Glutamatergic neuron (in vitro differentiated cells): ENCODE data around the gene IFNB1. TPM values are rescaled to one million over a fixed set of nuclear protein-coding genes. Genes with fewer than 3 reads are reported as not detected.

Experiments
- DNase-seq: peaks from one replicate; pipeline ENCODE4 v3.0.0; 2022
- H3K27ac Mint-ChIP-seq: one replicate; pipeline ENCODE4 v1.8.0; 2020; ENCODE audit warnings: mild to moderate bottlenecking, mixed read lengths, inconsistent platforms; ENCODE audit not compliant: unreplicated experiment
- H3K27me3 Mint-ChIP-seq: one replicate; pipeline ENCODE4 v1.8.0; 2020; ENCODE audit warnings: mild to moderate bottlenecking, moderate library complexity, mixed read lengths, inconsistent platforms; ENCODE audit not compliant: unreplicated experiment
- H3K36me3 Mint-ChIP-seq: one replicate; pipeline ENCODE4 v1.8.0; 2020; ENCODE audit warnings: mild to moderate bottlenecking, mixed read lengths, inconsistent platforms; ENCODE audit not compliant: unreplicated experiment
- H3K4me1 Mint-ChIP-seq: one replicate; pipeline ENCODE4 v1.8.0; 2020; ENCODE audit warnings: mild to moderate bottlenecking, low read depth, mixed read lengths, inconsistent platforms; ENCODE audit not compliant: unreplicated experiment
- H3K4me3 Mint-ChIP-seq: one replicate; pipeline ENCODE4 v1.8.0; 2020; ENCODE audit warnings: mild to moderate bottlenecking, mixed read lengths, inconsistent platforms; ENCODE audit not compliant: unreplicated experiment
- H3K9me3 Mint-ChIP-seq: one replicate; pipeline ENCODE4 v1.8.0; 2020; ENCODE audit warnings: mild to moderate bottlenecking, moderate library complexity, mixed read lengths, inconsistent platforms; ENCODE audit not compliant: unreplicated experiment
- long read RNA-seq: library from polyadenylated mRNA; unstranded; transcript quantifications from one replicate; pipeline ENCODE4 v2.0.0, GENCODE V29; 2020; ENCODE audit not compliant: unreplicated experiment
- total RNA-seq: library from RNA; stranded (reverse); fragmentation: NEBNext Ultra II Directional; extraction: Animal tissue kit (Norgen Biotek cat#: 25700); gene quantifications from one replicate; pipeline ENCODE4 v1.2.1, GENCODE V29; 2021; ENCODE audit not compliant: unreplicated experiment
- TF ChIP-seq, protein P1 (sequence below): fragments of 200-600 bp; sonication (generic); IDR thresholded peaks from one replicate; pipeline ENCODE4 v1.5.0; 2021; ENCODE audit not compliant: partially characterized antibody, unreplicated experiment

IFNB1 gene
- not detected for total RNA-seq
- long read RNA-seq = 0 reads

- H3K27ac Mint-ChIP-seq = no peak within 1 kb of the TSS
- H3K9me3 Mint-ChIP-seq = no peaks in the 10 kb centered on the region
- DNase-seq = no peak
- H3K4me3 Mint-ChIP-seq = no peak within 1 kb of the TSS
- TF ChIP-seq, protein P1, sequence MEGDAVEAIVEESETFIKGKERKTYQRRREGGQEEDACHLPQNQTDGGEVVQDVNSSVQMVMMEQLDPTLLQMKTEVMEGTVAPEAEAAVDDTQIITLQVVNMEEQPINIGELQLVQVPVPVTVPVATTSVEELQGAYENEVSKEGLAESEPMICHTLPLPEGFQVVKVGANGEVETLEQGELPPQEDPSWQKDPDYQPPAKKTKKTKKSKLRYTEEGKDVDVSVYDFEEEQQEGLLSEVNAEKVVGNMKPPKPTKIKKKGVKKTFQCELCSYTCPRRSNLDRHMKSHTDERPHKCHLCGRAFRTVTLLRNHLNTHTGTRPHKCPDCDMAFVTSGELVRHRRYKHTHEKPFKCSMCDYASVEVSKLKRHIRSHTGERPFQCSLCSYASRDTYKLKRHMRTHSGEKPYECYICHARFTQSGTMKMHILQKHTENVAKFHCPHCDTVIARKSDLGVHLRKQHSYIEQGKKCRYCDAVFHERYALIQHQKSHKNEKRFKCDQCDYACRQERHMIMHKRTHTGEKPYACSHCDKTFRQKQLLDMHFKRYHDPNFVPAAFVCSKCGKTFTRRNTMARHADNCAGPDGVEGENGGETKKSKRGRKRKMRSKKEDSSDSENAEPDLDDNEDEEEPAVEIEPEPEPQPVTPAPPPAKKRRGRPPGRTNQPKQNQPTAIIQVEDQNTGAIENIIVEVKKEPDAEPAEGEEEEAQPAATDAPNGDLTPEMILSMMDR = no peak
- no peaks in the 10 kb centered on the region for H3K27me3 Mint-ChIP-seq
- no peaks in the 10 kb centered on the region for H3K36me3 Mint-ChIP-seq
- no peaks in the 10 kb centered on the region for H3K4me1 Mint-ChIP-seq
Measured at GRCh38 chr9:21077781-21078180, at the start of gene IFNB1. Gene IFNB1 (minus strand): TSS chr9:21077942. CDS start chr9:21077869, 73 bp downstream.

DNA sequence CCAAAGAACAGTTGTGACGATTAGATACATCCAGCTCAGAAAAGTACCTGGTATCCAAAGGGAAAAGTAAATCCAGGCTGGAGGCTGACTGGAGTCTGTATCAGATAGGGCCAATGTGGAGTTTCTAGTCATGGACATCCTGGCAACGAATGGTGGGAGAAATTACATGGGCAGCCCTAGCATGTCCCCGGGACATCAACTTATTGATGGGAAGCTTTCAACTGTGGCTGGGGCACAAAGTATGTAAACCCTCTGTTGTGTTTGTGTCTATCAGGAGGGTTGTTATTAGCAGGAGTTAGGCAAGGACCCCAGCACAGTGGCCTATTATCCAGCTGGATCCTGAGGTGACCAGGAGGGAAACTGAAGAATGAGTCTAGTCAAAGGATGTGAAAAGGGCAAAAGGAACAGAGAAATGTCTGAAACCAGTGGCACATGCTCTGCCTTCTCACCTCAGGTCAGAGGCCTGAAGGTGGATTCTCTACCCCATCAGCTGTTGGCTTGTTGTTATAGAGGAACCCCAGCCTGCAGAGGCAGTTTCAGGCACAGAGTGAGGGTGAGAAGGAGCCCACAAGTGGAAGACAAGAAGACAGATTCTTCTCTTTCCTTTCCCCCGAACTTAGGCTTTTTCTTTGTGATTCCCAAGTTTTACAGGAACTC is 44.0 kb upstream of the IFNB1 start:
- TF ChIP-seq, protein P1 = no peak
- no peaks in the 10 kb centered on the region for H3K4me1 Mint-ChIP-seq
- no peaks in the 10 kb centered on the region for H3K9me3 Mint-ChIP-seq
- no peak for DNase-seq
- H3K4me3 Mint-ChIP-seq = no peak overlapping the region
- peaks cover 2% of the 10 kb centered on the region for H3K27me3 Mint-ChIP-seq
- no peaks in the 10 kb centered on the region for H3K36me3 Mint-ChIP-seq
- H3K27ac Mint-ChIP-seq = no peak overlapping the region

DNA sequence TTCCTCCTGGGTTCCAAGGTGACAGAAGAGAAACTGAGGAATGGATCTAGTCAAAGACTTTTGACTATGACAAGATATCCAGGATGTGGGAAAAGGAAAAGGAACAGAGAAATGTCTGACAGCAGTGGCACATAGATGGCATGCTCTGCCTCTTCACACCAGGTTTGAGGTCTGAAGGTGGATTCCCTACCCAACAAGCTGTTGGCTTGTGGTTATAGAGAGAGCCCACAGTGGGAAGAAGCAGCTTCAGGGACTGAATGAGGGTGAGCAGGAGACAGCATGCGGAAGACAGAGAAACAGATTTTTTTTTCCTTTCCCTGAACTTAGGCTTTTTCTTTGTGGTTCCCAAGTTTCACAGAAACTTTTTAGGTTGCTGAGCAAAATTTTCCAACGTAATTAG is 43.3 kb upstream of the IFNB1 start:
- Mint-ChIP-seq H3K4me1 (no peaks in the 10 kb centered on the region), H3K27ac (no peak overlapping the region)

GRCh38 chr9:21119093-21119770 is 41.5 kb upstream of the IFNB1 start:
- H3K27ac Mint-ChIP-seq = no peak overlapping the region
- H3K9me3 Mint-ChIP-seq = no peaks in the 10 kb centered on the region
- no peak for DNase-seq
- TF ChIP-seq, protein P1 = no peak
- no peaks in the 10 kb centered on the region for H3K4me1 Mint-ChIP-seq
- H3K27me3 Mint-ChIP-seq = peaks cover 2% of the 10 kb centered on the region
- H3K4me3 Mint-ChIP-seq = no peak overlapping the region
- no peaks in the 10 kb centered on the region for H3K36me3 Mint-ChIP-seq

More for the DNA sequence above, 43.3 kb upstream of the IFNB1 start:
- H3K9me3 Mint-ChIP-seq = no peaks in the 10 kb centered on the region
- H3K27me3 Mint-ChIP-seq = peaks cover 2% of the 10 kb centered on the region
- TF ChIP-seq, protein P1 = no peak
- H3K4me3 Mint-ChIP-seq = no peak overlapping the region
- H3K36me3 Mint-ChIP-seq = no peaks in the 10 kb centered on the region
- DNase-seq = no peak

- no peak overlapping the region for H3K4me3 Mint-ChIP-seq
- H3K4me1 Mint-ChIP-seq = no peaks in the 10 kb centered on the region
- TF ChIP-seq, protein P1 = no peak
- no peak overlapping the region for H3K27ac Mint-ChIP-seq
- no peaks in the 10 kb centered on the region for H3K36me3 Mint-ChIP-seq
- no peak for DNase-seq
- no peaks in the 10 kb centered on the region for H3K9me3 Mint-ChIP-seq
- H3K27me3 Mint-ChIP-seq = no peaks in the 10 kb centered on the region
Measured at GRCh38 chr9:21114311-21114710, 36.6 kb upstream of the IFNB1 start.
